SK-N-SH (cell line): ENCODE measurements around the gene AGBL1. TPM values are rescaled to one million over a fixed set of nuclear protein-coding genes. Genes with fewer than 3 reads are reported as not detected.

Experiments
- CTCF ChIA-PET: fragments of 300-600, 350-600 bp; formaldehyde crosslinking; extraction: SDS; loops from one replicate; lab custom pipeline; 2021; lab: Yijun Ruan, JAX
- POLR2A ChIA-PET: fragments of 350-600 bp; sonication (Branson Sonifier 250); formaldehyde crosslinking; extraction: SDS; loops from one replicate; lab custom pipeline; 2020; ENCODE audit warnings: antibody characterized with exemption, inconsistent platforms; lab: Yijun Ruan, JAX
- DNase-seq: peaks from one replicate; pipeline ENCODE4 v3.0.0; 2012
- H2AFZ ChIP-seq: fragments of 200-600 bp; sonication (generic); 2 replicates; pipeline ENCODE4 v1.8.1; 2016; ENCODE audit warnings: antibody characterized with exemption, mild to moderate bottlenecking, low read depth
- H3F3A ChIP-seq: fragments of 200-600 bp; sonication (generic); replicated peaks from 2 replicates; pipeline ENCODE3; 2016; ENCODE audit warnings: antibody characterized with exemption, mild to moderate bottlenecking; ENCODE audit not compliant: insufficient read depth
- H3K27ac ChIP-seq, 2 experiments: fragments of 200-500 bp in 1 of 2; fragments of 200-600 bp in 1 of 2; sonication (Bioruptor generic) in 1 of 2; sonication (generic), shearing (Covaris generic) in 1 of 2; 2 replicates each; pipeline versions ENCODE4 v1.5.1 to v1.6.1; 2014 to 2016; ENCODE audit warnings: low read depth in 2 of 2, inconsistent platforms in 1 of 2, low read length in 1 of 2, mild to moderate bottlenecking in 1 of 2, mixed read lengths in 1 of 2
- H3K27me3 ChIP-seq: fragments of 200-600 bp; sonication (generic), shearing (Covaris generic); 2 replicates; pipeline ENCODE4 v1.6.1; 2016; ENCODE audit warnings: mixed run types; ENCODE audit not compliant: insufficient read depth
- H3K36me3 ChIP-seq, 2 experiments: fragments of 200-500 bp in 1 of 2; fragments of 200-600 bp in 1 of 2; sonication (Bioruptor generic) in 1 of 2; sonication (generic) in 1 of 2; replicated peaks in 1 of 2; 2 replicates each; pipeline versions ENCODE3 to v1.5.1; 2014 to 2016; ENCODE audit warnings: low read length in 1 of 2, mild to moderate bottlenecking in 1 of 2; ENCODE audit not compliant: insufficient read depth in 2 of 2, control insufficient read depth in 1 of 2
- H3K4me1 ChIP-seq, 2 experiments: fragments of 200-500 bp in 1 of 2; fragments of 200-600 bp in 1 of 2; sonication (Bioruptor generic) in 1 of 2; sonication (generic), shearing (Covaris generic) in 1 of 2; 2 replicates each; pipeline versions ENCODE4 v1.5.1 to v1.6.1; 2014 to 2016; ENCODE audit warnings: low read depth in 1 of 2, low read length in 1 of 2, mixed run types in 1 of 2; ENCODE audit not compliant: insufficient read depth in 2 of 2, control insufficient read depth in 1 of 2
- H3K4me2 ChIP-seq: fragments of 200-600 bp; sonication (generic), shearing (Covaris generic); 2 replicates; pipeline ENCODE4 v1.6.1; 2017; ENCODE audit warnings: mixed run types
- H3K4me3 ChIP-seq, 2 experiments: fragments of 200-500 bp in 1 of 2; fragments of 200-600 bp in 1 of 2; sonication (Bioruptor generic) in 1 of 2; sonication (generic), shearing (Covaris generic) in 1 of 2; 2 replicates each; pipeline versions ENCODE4 v1.5.1 to v1.8.1; 2014 to 2016; ENCODE audit warnings: low read depth in 2 of 2, inconsistent platforms in 1 of 2, low read length in 1 of 2, mild to moderate bottlenecking in 1 of 2, mixed read lengths in 1 of 2, moderate library complexity in 1 of 2
- H3K79me2 ChIP-seq: fragments of 200-600 bp; sonication (generic); 2 replicates; pipeline ENCODE4 v1.8.1; 2017; ENCODE audit warnings: mild to moderate bottlenecking; ENCODE audit not compliant: insufficient read depth
- H3K9ac ChIP-seq: fragments of 200-600 bp; sonication (generic); 2 replicates; pipeline ENCODE4 v1.6.1; 2017; ENCODE audit warnings: mixed run types
- H3K9me2 ChIP-seq: fragments of 200-600 bp; sonication (generic); 2 replicates; pipeline ENCODE4 v1.6.1; 2017; ENCODE audit warnings: mixed run types
- H3K9me3 ChIP-seq: fragments of 200-600 bp; sonication (generic); 2 replicates; pipeline ENCODE4 v1.6.1; 2017; ENCODE audit warnings: mixed run types, mild to moderate bottlenecking, moderate library complexity
- H4K20me1 ChIP-seq: fragments of 200-600 bp; sonication (generic); 2 replicates; pipeline ENCODE4 v1.6.1; 2017; ENCODE audit warnings: mild to moderate bottlenecking, mixed run types; ENCODE audit not compliant: insufficient read depth
- CHD2 ChIP-seq: fragments of 150-350 bp; IDR thresholded peaks from 2 replicates; pipeline ENCODE4 v1.6.1; 2018; ENCODE audit warnings: low read length; ENCODE audit not compliant: partially characterized antibody
- EZH2phosphoT487 ChIP-seq: fragments of 200-600 bp; sonication (generic); IDR thresholded peaks from 2 replicates; pipeline ENCODE4 v1.6.1; 2017; ENCODE audit warnings: low read depth, mixed run types, mild to moderate bottlenecking, antibody characterized with exemption, moderate library complexity, borderline replicate concordance
- FOXM1 ChIP-seq: IDR thresholded peaks from 2 replicates; pipeline ENCODE4 v1.4.0; 2012; ENCODE audit warnings: low read depth, mild to moderate bottlenecking
- GABPA ChIP-seq: IDR thresholded peaks from 2 replicates; pipeline ENCODE4 v1.4.0; 2012; ENCODE audit warnings: low read depth, mild to moderate bottlenecking
- MAX ChIP-seq: IDR thresholded peaks from 2 replicates; pipeline ENCODE4 v1.4.0; 2012; ENCODE audit warnings: low read depth
- RCOR1 ChIP-seq: fragments of 150-350 bp; IDR thresholded peaks from 2 replicates; pipeline ENCODE4 v1.6.1; 2017; ENCODE audit warnings: antibody characterized with exemption, low read length
- SIN3A ChIP-seq: IDR thresholded peaks from 2 replicates; pipeline ENCODE4 v1.6.1; 2012; ENCODE audit warnings: low read depth, mild to moderate bottlenecking, low read length, moderate library complexity, borderline replicate concordance
- SMC3 ChIP-seq: IDR thresholded peaks from 2 replicates; pipeline ENCODE4 v1.6.1; 2012; ENCODE audit warnings: low read depth, low read length, improper control_type of control experiment
- TAF1 ChIP-seq: IDR thresholded peaks from 2 replicates; pipeline ENCODE4 v1.6.1; 2012; ENCODE audit warnings: low read depth, mild to moderate bottlenecking, low read length, moderate library complexity, borderline replicate concordance
- TCF12 ChIP-seq: IDR thresholded peaks from 2 replicates; pipeline ENCODE4 v1.4.0; 2012
- TEAD4 ChIP-seq: IDR thresholded peaks from 2 replicates; pipeline ENCODE4 v1.4.0; 2012; ENCODE audit warnings: mild to moderate bottlenecking, borderline replicate concordance; ENCODE audit not compliant: insufficient read depth
- WGBS: methylation state at CpG from one replicate; pipeline ENCODE4 v1.1.6; 2017; ENCODE audit warnings: low lambda C conversion rate; 5-methylcytosine and 5-hydroxymethylcytosine counted together
- polyA plus RNA-seq, 3 experiments: library from polyadenylated mRNA; depleted of rRNA; stranded (reverse); fragments of >200 nt; gene quantifications; 2 replicates each; pipeline ENCODE4 v1.2.3, GENCODE V29; 2012

Gene AGBL1
- polyA plus RNA-seq, 1 of the 3 experiments (the other 2 are of a cell fraction): not detected

GRCh38 chr15:86603466-86603865 lies 523.8 kb downstream of the AGBL1 start:
- Histone ChIP-seq H3K9me3 (no peaks in the 10 kb centered on the region), H3K4me3 (no peak overlapping the region), H2AFZ (no peak overlapping the region), H4K20me1 (no peaks in the 10 kb centered on the region), H3K36me3 (no peaks in the 10 kb centered on the region), H3K79me2 (no peaks in the 10 kb centered on the region), H3K27ac (no peak overlapping the region), H3K9me2 (no peaks in the 10 kb centered on the region), H3K27me3 (no peaks in the 10 kb centered on the region), H3F3A (no peaks in the 10 kb centered on the region), H3K4me1 (no peaks in the 10 kb centered on the region), H3K4me2 (no peak overlapping the region)
- ChIA-PET POLR2A (no interaction called here), CTCF (no interaction called here)
- 16% methylated on average over 2 of the region's 2 CpGs for WGBS
- no peak for DNase-seq
- TF ChIP-seq EZH2phosphoT487 (no peak), TEAD4 (no peak), SIN3A (no peak), RCOR1 (no peak), SMC3 (no peak), TCF12 (no peak), GABPA (no peak), MAX (no peak), TAF1 (no peak)
- TF ChIP-seq, all 33 proteins: peak for 0
- H3K9ac ChIP-seq: no peak overlapping the region

GRCh38 chr15:86608461-86609205 lies 529.0 kb downstream of the AGBL1 start:
- Histone ChIP-seq H3K9me3 (no peaks in the 10 kb centered on the region), H4K20me1 (no peaks in the 10 kb centered on the region), H3K4me1 (no peaks in the 10 kb centered on the region), H3K9ac (no peak overlapping the region), H3K79me2 (no peaks in the 10 kb centered on the region), H3K4me2 (no peak overlapping the region), H3K36me3 (no peaks in the 10 kb centered on the region), H3K4me3 (no peak overlapping the region), H3K9me2 (no peaks in the 10 kb centered on the region), H2AFZ (no peak overlapping the region), H3K27ac (no peak overlapping the region), H3F3A (no peaks in the 10 kb centered on the region)
- DNase-seq: no peak
- ChIA-PET POLR2A (no interaction called here), CTCF (interaction anchor here (0.6 to 1.4 kb wide), 4 partner anchors 10 to 1664 kb away, joined by 3 read pairs; no protein-coding TSS in a partner anchor)
- 68% methylated on average over 7 of the region's 7 CpGs for WGBS
- TF ChIP-seq RCOR1 (no peak), FOXM1 (no peak), MAX (no peak), TCF12 (no peak), CHD2 (no peak)
- TF ChIP-seq, all 33 proteins: peak for 0
- no peaks in the 10 kb centered on the region for H3K27me3 ChIP-seq
